HG03097 (cell line): ENCODE data around the gene YPEL2.
"Not testable (repeated sequence)": the region's sequence is repeated elsewhere in the genome, so short reads cannot be mapped to it uniquely, and the experiment has no call there.

Source experiments
- ATAC-seq: cut with Tn5 transposase; IDR thresholded peaks from one replicate; pipeline ENCODE4 v1.9.1; 2021; ENCODE audit not compliant: unreplicated experiment, low FRiP score

Gene YPEL2

GRCh38 chr17:59331129-59331928, at the start of gene YPEL2:
TSS of gene YPEL2 (plus strand) at chr17:59331655. CDS start at chr17:59353410, 21,755 bp downstream.
- peak; percentile 76 for ATAC-seq

GRCh38 chr17:59284317-59284716, 47.1 kb upstream of the YPEL2 start:
- no peak for ATAC-seq

- no peak for ATAC-seq
Measured at GRCh38 chr17:59287452-59287851, 44.0 kb upstream of the YPEL2 start.

- ATAC-seq: no peak
Measured at GRCh38 chr17:59287891-59288290, 43.6 kb upstream of the YPEL2 start.

GRCh38 chr17:59289981-59290301, 41.5 kb upstream of the YPEL2 start:
- ATAC-seq: no peak

- not testable (repeated sequence) for ATAC-seq
Measured at GRCh38 chr17:59290302-59290998, 41.0 kb upstream of the YPEL2 start.

- ATAC-seq: no peak
Measured at GRCh38 chr17:59292174-59292523, 39.3 kb upstream of the YPEL2 start.

GRCh38 chr17:59296190-59296589, 35.3 kb upstream of the YPEL2 start:
- no peak for ATAC-seq

- no peak for ATAC-seq
Measured at GRCh38 chr17:59298521-59298920, 32.9 kb upstream of the YPEL2 start.

GRCh38 chr17:59299400-59300092, 31.9 kb upstream of the YPEL2 start:
- ATAC-seq: no peak

- ATAC-seq: no peak
Measured at GRCh38 chr17:59300941-59301340, 30.5 kb upstream of the YPEL2 start.

GRCh38 chr17:59304811-59305210, 26.6 kb upstream of the YPEL2 start:
- ATAC-seq: no peak

- ATAC-seq: no peak
Measured at GRCh38 chr17:59310263-59310920, 21.1 kb upstream of the YPEL2 start.

GRCh38 chr17:59311051-59311468, 20.4 kb upstream of the YPEL2 start:
- ATAC-seq: peak; percentile 56

- ATAC-seq: not testable (repeated sequence)
Measured at GRCh38 chr17:59311521-59311920, 19.9 kb upstream of the YPEL2 start.

GRCh38 chr17:59315866-59316265, 15.6 kb upstream of the YPEL2 start:
- no peak for ATAC-seq

GRCh38 chr17:59327121-59327980, 4.1 kb upstream of the YPEL2 start:
- no peak for ATAC-seq

GRCh38 chr17:59327981-59328290, 3.5 kb upstream of the YPEL2 start:
- ATAC-seq: no peak

- ATAC-seq: no peak
Measured at GRCh38 chr17:59328601-59329000, 2.9 kb upstream of the YPEL2 start.
